ENCODE measurements around the gene DCAF12. TPM values are rescaled to one million over a fixed set of nuclear protein-coding genes. Genes with fewer than 3 reads are reported as not detected.
"Not testable (repeated sequence)": the region's sequence is repeated elsewhere in the genome, so short reads cannot be mapped to it uniquely, and the experiment has no call there.

Gene DCAF12
- total RNA-seq, 6 donors from 2014 or later: 17.8 to 41.0 (median 34.0) TPM

GRCh38 chr9:34045903-34046302 is 80.6 kb downstream of the DCAF12 start:
- H3K36me3 ChIP-seq: peaks cover 0 to 4% (median 0%) of the 10 kb centered on the region in 4 donors
- H3K4me3 ChIP-seq: no peak overlapping the region
- no peaks in the 10 kb centered on the region for H3K27me3 ChIP-seq
- TF ChIP-seq POLR2AphosphoS5 (IDR thresholded peaks at IDR 0.05) (no peak), POLR2A (IDR thresholded peaks at IDR 0.05) (no peak), CTCF (IDR thresholded peaks at IDR 0.05) (no peak), EP300 (IDR thresholded peaks at IDR 0.05) (no peak)
- DNase-seq (no peak), ATAC-seq (ENCODE audit: low FRiP score in 2 of 2) (no peak)
- no peaks in the 10 kb centered on the region for H3K9me3 ChIP-seq
- 73 to 79% methylated on average over 3 of the region's 3 CpGs for WGBS, 2 donors
- H3K4me1 ChIP-seq: peaks cover 21 to 33% (median 23%) of the 10 kb centered on the region in 4 donors
- H3K27ac ChIP-seq: no peak overlapping the region

- not testable (repeated sequence) for DNase-seq; H3K9me3 ChIP-seq; ATAC-seq (ENCODE audit: low FRiP score in 2 of 2); H3K27ac ChIP-seq; H3K4me3 ChIP-seq; H3K27me3 ChIP-seq; H3K36me3 ChIP-seq
- 87 to 95% methylated on average over 10 of the region's 10 CpGs for WGBS, 2 donors
- peaks cover 5 to 10% (median 7%) of the 10 kb centered on the region in 4 donors for H3K4me1 ChIP-seq
These were observed 84.4 kb downstream of the DCAF12 start for GRCh38 chr9:34042074-34042473.

GRCh38 chr9:34038851-34039250 is 87.6 kb downstream of the DCAF12 start:
- H3K4me1 ChIP-seq; H3K4me3 ChIP-seq; H3K27me3 ChIP-seq; ATAC-seq (ENCODE audit: low FRiP score in 2 of 2); H3K36me3 ChIP-seq; H3K27ac ChIP-seq; H3K9me3 ChIP-seq: not testable (repeated sequence)
- 80 to 97% methylated on average over 1 to 30 of the region's 37 CpGs for WGBS, 2 donors
- DNase-seq: peak in 1 of 2 donors; percentile 70

DNA sequence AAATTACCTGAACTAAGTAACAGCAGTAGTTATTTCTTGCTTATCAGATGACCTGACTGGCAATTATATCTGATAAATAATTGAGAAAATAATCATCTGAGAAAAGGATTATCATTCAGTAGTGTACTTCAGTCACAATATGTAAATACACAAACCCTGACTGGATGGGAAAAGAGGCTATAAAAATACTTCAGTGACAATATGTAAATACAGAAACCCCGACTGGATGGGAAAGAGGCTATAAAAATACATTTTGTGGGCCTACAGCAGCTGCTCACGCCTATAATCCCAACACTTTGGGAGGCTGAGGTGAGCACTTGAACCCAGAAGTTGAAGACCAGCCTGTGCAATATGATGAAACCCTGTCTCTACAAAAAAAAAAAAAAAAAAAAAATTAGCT is 88.9 kb downstream of the DCAF12 start:
- DNase-seq (no peak), ATAC-seq (ENCODE audit: low FRiP score in 2 of 2) (no peak)
- TF ChIP-seq POLR2A (IDR thresholded peaks at IDR 0.05) (no peak), CTCF (IDR thresholded peaks at IDR 0.05) (no peak), POLR2AphosphoS5 (IDR thresholded peaks at IDR 0.05) (no peak), EP300 (IDR thresholded peaks at IDR 0.05) (no peak)
- H3K27ac ChIP-seq: no peak overlapping the region
- H3K36me3 ChIP-seq: no peaks in the 10 kb centered on the region
- H3K27me3 ChIP-seq: no peaks in the 10 kb centered on the region
- H3K4me1 ChIP-seq: no peaks in the 10 kb centered on the region
- no peak overlapping the region for H3K4me3 ChIP-seq
- 54 to 73% methylated on average over 2 of the region's 2 CpGs for WGBS, 2 donors
- H3K9me3 ChIP-seq: no peaks in the 10 kb centered on the region

DNA sequence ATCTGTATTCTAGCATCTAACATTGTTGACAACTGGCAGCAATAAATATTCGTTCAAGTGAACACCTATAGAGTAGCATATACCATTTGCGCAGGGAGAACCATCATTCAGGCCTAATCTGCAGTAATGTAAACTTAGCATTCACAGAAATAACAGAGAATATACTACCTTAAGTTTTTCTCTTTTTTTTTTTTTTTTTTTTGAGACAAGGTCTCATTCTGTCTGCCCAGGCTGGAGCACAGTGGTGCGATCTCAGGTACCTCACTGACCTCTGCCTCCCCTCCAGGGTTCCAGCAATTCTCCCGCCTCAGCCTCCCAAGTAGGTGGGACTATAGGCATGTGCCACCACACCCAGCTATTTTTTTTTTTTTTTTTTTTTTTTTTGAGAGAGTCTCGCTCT is 89.9 kb downstream of the DCAF12 start:
- no peaks in the 10 kb centered on the region for H3K9me3 ChIP-seq
- ATAC-seq (ENCODE audit: low FRiP score in 2 of 2): no peak
- no peaks in the 10 kb centered on the region for H3K36me3 ChIP-seq
- no peaks in the 10 kb centered on the region for H3K4me1 ChIP-seq
- H3K27ac ChIP-seq: no peak overlapping the region
- WGBS, 2 donors: 94 to 95% methylated on average over 4 to 5 of the region's 5 CpGs
- DNase-seq: no peak
- TF ChIP-seq CTCF (IDR thresholded peaks at IDR 0.05) (no peak), EP300 (IDR thresholded peaks at IDR 0.05) (no peak), POLR2A (IDR thresholded peaks at IDR 0.05) (no peak), POLR2AphosphoS5 (IDR thresholded peaks at IDR 0.05) (no peak)
- H3K4me3 ChIP-seq: no peak overlapping the region
- H3K27me3 ChIP-seq: no peaks in the 10 kb centered on the region

Small RNA genes within 50 kb of the gene (small RNA-seq; reads per million reads assigned to genes)
- 0.18 to 0.29 (median 0.21) reads per million in 4 donors for gene RN7SKP114

Other genes starting within 250 kb of the DCAF12 start
- 10 to 100 TPM; 22.3 to 48.2 (median 35.3) TPM for gene UBAP2, start 77.8 kb downstream of the DCAF12 start, total RNA-seq
- gene UBAP1, start 52.3 kb upstream of the DCAF12 start, total RNA-seq: 10 to 100 TPM; 37.7 to 62.2 (median 48.1) TPM
- gene KIF24, start 202.6 kb upstream of the DCAF12 start, total RNA-seq: 1 to 10 TPM in 5 of 6 donors, under 1 TPM in 1; 0.72 to 3.2 (median 1.6) TPM
- 10 to 100 TPM in 4 of 6 donors, 1 to 10 TPM in 2; 4.2 to 17.8 (median 11.2) TPM for gene NUDT2, start 202.9 kb upstream of the DCAF12 start, total RNA-seq